ENCODE measurements around the gene ALDH3B1.

ALDH3B1 gene

GRCh38 chr11:68047437-68048290 lies 37.5 kb downstream of the ALDH3B1 start:
- no peak for DNase-seq

- no peak for DNase-seq
Observed at GRCh38 chr11:68048681-68049508, 38.8 kb downstream of the ALDH3B1 start.

GRCh38 chr11:68049509-68050370 lies 39.6 kb downstream of the ALDH3B1 start:
- DNase-seq = no peak

- DNase-seq = no peak
Observed at GRCh38 chr11:68050371-68050841, 40.3 kb downstream of the ALDH3B1 start.

- no peak for DNase-seq
Observed at GRCh38 chr11:68051191-68052136, 41.3 kb downstream of the ALDH3B1 start.

- no peak for DNase-seq
Observed at GRCh38 chr11:68052137-68052873, 42.2 kb downstream of the ALDH3B1 start.

GRCh38 chr11:68053117-68053516 lies 43.0 kb downstream of the ALDH3B1 start:
- no peak for DNase-seq

- DNase-seq = no peak
Observed at GRCh38 chr11:68053981-68054812, 44.1 kb downstream of the ALDH3B1 start.

- no peak for DNase-seq
Observed at GRCh38 chr11:68056317-68057285, 46.5 kb downstream of the ALDH3B1 start.

GRCh38 chr11:68057807-68058206 lies 47.7 kb downstream of the ALDH3B1 start:
- no peak for DNase-seq

- no peak for DNase-seq
Observed at GRCh38 chr11:68061508-68061907, 51.4 kb downstream of the ALDH3B1 start.

GRCh38 chr11:68064926-68065325 lies 54.8 kb downstream of the ALDH3B1 start:
- DNase-seq = no peak

GRCh38 chr11:68065841-68066240 lies 55.7 kb downstream of the ALDH3B1 start:
- DNase-seq = no peak

- DNase-seq = no peak
Observed at GRCh38 chr11:68066742-68067141, 56.6 kb downstream of the ALDH3B1 start.

GRCh38 chr11:68067991-68068390 lies 57.9 kb downstream of the ALDH3B1 start:
- no peak for DNase-seq

GRCh38 chr11:68071281-68072048 lies 61.3 kb downstream of the ALDH3B1 start:
- no peak for DNase-seq

- no peak for DNase-seq
Observed at GRCh38 chr11:68074584-68075352, 64.6 kb downstream of the ALDH3B1 start.

Measured in EL (cell line).